HG03575 (cell line): ENCODE measurements around the gene DKK3.

Source experiments
- ATAC-seq: cut with Tn5 transposase; IDR thresholded peaks from one replicate; pipeline ENCODE4 v1.9.1; 2021; ENCODE audit not compliant: unreplicated experiment, insufficient number of reproducible peaks, low FRiP score; ENCODE audit errors: extremely low read depth

Gene DKK3

GRCh38 chr11:12032968-12033367, 24.5 kb upstream of the DKK3 start:
- no peak for ATAC-seq

DNA sequence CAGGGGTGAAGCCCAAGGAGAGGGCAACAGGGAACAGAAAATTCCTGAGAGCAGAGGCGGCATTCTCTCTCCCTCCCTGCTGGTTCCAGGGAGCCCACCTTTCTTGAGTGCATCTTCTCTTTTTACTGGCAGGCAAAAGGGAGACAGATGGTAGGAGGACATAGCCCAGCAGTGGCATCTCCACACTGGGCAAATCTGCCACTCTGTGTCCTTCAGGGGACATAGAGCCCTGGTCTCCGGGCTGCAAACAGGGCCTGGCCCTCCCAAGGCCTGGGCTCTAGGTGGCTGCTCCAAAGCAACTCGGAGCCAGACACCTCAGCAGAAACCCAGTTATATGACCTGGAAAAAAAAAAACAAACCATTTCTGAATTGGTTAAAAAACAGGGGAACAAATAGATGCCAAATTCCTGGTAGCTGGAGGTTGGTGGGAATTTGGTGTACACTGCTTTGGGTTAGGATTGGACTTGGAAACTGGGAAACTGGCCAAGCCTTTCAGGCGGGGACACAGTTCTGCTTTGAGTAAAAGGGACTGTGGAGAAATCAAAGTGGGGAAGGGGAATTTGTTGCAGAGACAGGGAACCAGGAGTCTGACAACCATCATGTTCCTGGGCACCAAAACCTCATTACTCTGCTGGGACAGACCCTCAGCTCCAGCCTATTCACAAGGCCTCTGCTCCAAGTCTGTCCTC, 23.6 kb upstream of the DKK3 start:
- no peak for ATAC-seq

DNA sequence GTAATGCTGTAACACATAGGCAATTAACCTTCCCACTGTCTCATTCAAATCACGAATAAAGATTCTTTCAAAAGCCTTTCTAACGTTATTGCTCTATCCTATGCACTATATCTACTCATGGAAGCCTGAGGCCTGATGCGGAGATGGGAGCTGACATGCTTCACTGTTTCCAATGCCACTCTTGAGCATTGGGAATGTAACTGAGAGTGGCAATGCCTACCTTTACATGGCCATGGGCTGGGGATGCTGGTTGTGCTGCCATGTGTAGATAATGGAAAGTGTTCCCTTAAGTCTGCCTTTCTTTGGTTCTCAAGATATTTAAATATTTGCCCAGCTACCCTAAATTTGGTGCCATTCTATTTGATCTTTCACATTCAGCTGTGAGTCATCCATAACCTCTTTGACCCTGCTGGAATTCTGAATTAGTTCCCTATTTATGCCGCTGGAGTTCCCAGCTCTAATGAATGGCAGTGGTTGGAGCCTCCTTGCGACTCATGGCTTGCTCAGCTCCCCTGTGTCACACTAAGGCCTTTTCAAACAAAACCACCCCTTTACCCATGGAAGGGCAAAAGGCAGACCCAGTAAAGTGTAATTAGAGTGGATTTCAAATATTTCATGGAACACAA, 21.4 kb upstream of the DKK3 start:
- no peak for ATAC-seq

DNA sequence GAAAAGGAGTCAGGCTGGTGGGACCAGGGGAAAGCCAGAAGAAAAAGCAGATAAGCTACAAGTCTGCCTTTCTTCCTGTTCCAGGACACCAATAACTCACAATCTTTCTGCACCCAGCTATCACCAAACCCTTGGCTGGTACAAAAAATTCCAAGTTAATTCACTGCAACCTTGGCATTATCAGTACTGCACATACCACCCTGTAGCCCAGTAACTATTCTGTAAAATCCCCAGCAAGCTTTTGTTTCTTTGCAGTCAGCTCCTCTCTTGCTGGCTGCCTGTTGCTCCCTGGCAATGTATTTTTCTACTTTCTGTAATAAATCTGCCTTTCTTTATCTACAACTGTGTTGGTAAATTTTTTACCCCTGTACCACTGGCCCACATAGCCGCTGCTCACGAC, 20.7 kb upstream of the DKK3 start:
- no peak for ATAC-seq

DNA sequence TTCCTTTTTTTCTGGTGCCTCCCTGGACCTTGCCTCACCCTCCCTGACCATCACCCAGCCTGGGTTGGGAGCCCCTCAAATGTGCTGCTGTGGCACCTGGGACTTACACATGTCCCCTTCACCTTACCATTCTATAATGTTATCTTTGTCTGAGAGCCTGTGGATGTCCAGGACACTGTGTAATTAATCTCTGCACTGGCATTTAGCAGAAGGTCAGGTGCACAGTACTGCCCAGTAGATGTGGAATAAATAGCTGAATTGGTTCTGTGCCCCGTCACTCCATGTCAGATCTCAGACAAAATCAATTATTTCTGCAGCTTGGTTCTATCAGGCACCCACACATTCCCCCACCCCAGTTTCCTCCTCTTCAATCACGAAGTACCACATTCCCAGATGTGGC, 19.9 kb upstream of the DKK3 start:
- no peak for ATAC-seq

- no peak for ATAC-seq
Observed at GRCh38 chr11:12026331-12027211, 18.1 kb upstream of the DKK3 start.

DNA sequence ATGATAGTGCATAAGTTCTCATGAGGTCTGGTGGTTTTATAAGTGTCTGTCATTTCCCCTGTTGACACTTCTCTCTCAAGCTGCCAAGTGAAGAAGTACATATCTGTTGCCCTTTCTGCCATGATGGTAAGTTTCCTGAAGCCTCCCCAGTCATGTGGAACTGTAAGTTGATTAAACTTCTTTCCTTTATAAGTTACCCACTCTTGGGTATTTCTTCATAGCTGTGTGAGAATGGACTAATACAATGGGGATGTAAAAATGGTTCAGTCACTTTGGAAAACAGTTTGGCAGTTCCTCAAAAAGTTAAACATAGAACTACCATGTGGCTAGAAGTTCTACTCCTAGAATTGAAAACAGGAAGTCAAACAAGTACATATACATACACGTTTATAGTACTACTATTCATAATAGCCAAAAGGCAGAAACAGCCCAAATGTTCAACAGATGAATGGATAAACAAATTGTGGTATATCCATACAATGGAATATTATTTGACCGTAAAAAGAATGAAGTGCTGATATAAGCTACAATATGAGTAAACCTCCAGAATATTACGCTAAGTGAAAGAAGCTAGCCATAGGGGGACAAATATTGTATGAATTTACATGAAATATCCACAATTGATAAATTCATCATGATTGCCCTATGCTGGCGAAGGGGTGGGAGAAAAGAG, 16.0 kb upstream of the DKK3 start:
- no peak for ATAC-seq

DNA sequence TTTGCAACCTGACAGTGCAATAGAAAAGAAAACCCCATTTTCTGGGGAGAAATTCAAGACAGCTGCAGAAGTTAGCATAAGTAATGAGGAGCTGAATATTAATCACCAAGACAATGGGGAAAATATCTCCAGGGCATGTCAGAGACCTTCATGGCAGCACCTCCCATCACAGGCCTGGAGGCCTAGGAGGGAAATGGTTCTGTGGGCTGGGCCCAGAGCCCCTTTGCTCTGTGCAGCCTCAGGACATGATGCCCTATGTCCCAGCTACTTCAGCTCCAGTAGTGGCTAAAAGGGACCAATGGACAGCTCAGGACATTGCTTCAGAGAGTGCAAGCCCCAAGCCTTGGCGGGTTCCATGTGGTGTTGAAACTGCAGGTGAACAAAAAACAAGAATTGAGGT, 14.6 kb upstream of the DKK3 start:
- no peak for ATAC-seq

DNA sequence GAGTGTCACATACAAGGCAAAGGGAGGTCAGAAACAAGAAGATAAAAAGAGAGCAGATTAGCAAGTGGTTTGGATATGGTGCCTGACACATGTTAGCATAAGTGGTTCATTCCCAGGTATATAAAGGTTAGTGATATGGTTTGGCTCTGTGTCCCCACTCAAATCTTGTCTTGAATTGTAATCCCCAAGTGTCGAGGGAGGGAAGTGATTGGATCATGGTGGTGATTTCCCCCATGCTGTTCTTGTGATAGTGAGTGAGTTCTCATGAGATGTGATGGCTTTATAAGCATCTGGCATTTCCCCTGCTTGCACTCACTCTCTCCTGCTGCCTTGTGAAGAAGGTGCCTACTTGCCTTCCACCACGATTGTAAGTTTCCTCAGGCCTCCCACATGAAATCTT, 12.1 kb upstream of the DKK3 start:
- no peak for ATAC-seq

- no peak for ATAC-seq
Observed at GRCh38 chr11:12019866-12020416, 11.5 kb upstream of the DKK3 start.

- no peak for ATAC-seq
Observed at GRCh38 chr11:12019337-12019736, 10.9 kb upstream of the DKK3 start.

GRCh38 chr11:12017865-12018453, 9.5 kb upstream of the DKK3 start:
- ATAC-seq = no peak

- ATAC-seq = no peak
Observed at GRCh38 chr11:12017243-12017678, 8.8 kb upstream of the DKK3 start.

GRCh38 chr11:12016246-12016645, 7.8 kb upstream of the DKK3 start:
- ATAC-seq = no peak

- ATAC-seq = no peak
Observed at GRCh38 chr11:12015486-12015885, 7.1 kb upstream of the DKK3 start.

- no peak for ATAC-seq
Observed at GRCh38 chr11:12013781-12014180, 5.4 kb upstream of the DKK3 start.

- no peak for ATAC-seq
Observed at GRCh38 chr11:12009617-12010321, 1.3 kb upstream of the DKK3 start.
